ENCODE data around the gene P2RX1.
A peak's percentile ranks its signal among the peaks of the same experiment; 100 is the strongest.

P2RX1 gene

GRCh38 chr17:3940965-3941698 is 24.9 kb upstream of the P2RX1 start:
- peaks cover 58% of the 10 kb centered on the region for H3K36me3 ChIP-seq (ENCODE audit: control insufficient read depth, insufficient read depth, low read length)

GRCh38 chr17:3937359-3937758 is 21.1 kb upstream of the P2RX1 start:
- Histone ChIP-seq H3K4me3 (replicated peaks; ENCODE audit: low read depth, low read length) (no peak overlapping the region), H3K27me3 (replicated peaks; ENCODE audit: control insufficient read depth, insufficient read depth, low read length) (no peaks in the 10 kb centered on the region), H3K36me3 (ENCODE audit: control insufficient read depth, insufficient read depth, low read length) (peaks cover 43% of the 10 kb centered on the region)
- DNase-seq (ENCODE audit: extremely low read depth, insufficient read length), result no peak
- TF ChIP-seq CTCF (IDR thresholded peaks at IDR 0.05; ENCODE audit: insufficient read depth, low read length, poor library complexity, severe bottlenecking), result no peak

More at GRCh38 chr17:3940965-3941698, 24.9 kb upstream of the P2RX1 start:
- H3K27me3 ChIP-seq (replicated peaks; ENCODE audit: control insufficient read depth, insufficient read depth, low read length), result no peaks in the 10 kb centered on the region
- no peak overlapping the region for H3K4me3 ChIP-seq (replicated peaks; ENCODE audit: low read depth, low read length)
- no peak for TF ChIP-seq CTCF (IDR thresholded peaks at IDR 0.05; ENCODE audit: insufficient read depth, low read length, poor library complexity, severe bottlenecking)
- no peak for DNase-seq (ENCODE audit: extremely low read depth, insufficient read length)

- H3K27me3 ChIP-seq (replicated peaks; ENCODE audit: control insufficient read depth, insufficient read depth, low read length), result no peaks in the 10 kb centered on the region
- peaks cover 32% of the 10 kb centered on the region for H3K36me3 ChIP-seq (ENCODE audit: control insufficient read depth, insufficient read depth, low read length)
- no peak for TF ChIP-seq CTCF (IDR thresholded peaks at IDR 0.05; ENCODE audit: insufficient read depth, low read length, poor library complexity, severe bottlenecking)
- no peak overlapping the region for H3K4me3 ChIP-seq (replicated peaks; ENCODE audit: low read depth, low read length)
- DNase-seq (ENCODE audit: extremely low read depth, insufficient read length), result no peak
Observed at GRCh38 chr17:3935825-3936355, 19.6 kb upstream of the P2RX1 start.

GRCh38 chr17:3935140-3935542 is 18.9 kb upstream of the P2RX1 start:
- DNase-seq (ENCODE audit: extremely low read depth, insufficient read length), result peak; percentile 45
- TF ChIP-seq CTCF (IDR thresholded peaks at IDR 0.05; ENCODE audit: insufficient read depth, low read length, poor library complexity, severe bottlenecking), result peak; percentile 57
- H3K27me3 ChIP-seq (replicated peaks; ENCODE audit: control insufficient read depth, insufficient read depth, low read length), result no peaks in the 10 kb centered on the region
- H3K36me3 ChIP-seq (ENCODE audit: control insufficient read depth, insufficient read depth, low read length), result peaks cover 34% of the 10 kb centered on the region
- no peak overlapping the region for H3K4me3 ChIP-seq (replicated peaks; ENCODE audit: low read depth, low read length)

- DNase-seq (ENCODE audit: extremely low read depth, insufficient read length), result no peak
- peaks cover 25% of the 10 kb centered on the region for H3K36me3 ChIP-seq (ENCODE audit: control insufficient read depth, insufficient read depth, low read length)
- no peak overlapping the region for H3K4me3 ChIP-seq (replicated peaks; ENCODE audit: low read depth, low read length)
- no peaks in the 10 kb centered on the region for H3K27me3 ChIP-seq (replicated peaks; ENCODE audit: control insufficient read depth, insufficient read depth, low read length)
- no peak for TF ChIP-seq CTCF (IDR thresholded peaks at IDR 0.05; ENCODE audit: insufficient read depth, low read length, poor library complexity, severe bottlenecking)
Observed at GRCh38 chr17:3929764-3930163, 13.5 kb upstream of the P2RX1 start.
